Stimulated activated CD8-positive, alpha-beta memory T cell treated with anti-CD3 and anti-CD28 coated beads, Interleukin-7, amount 100 ng/mL, for 48 hours (primary cell): ENCODE results near the gene TUBA4A.
"Not testable (repeated sequence)": the region's sequence is repeated elsewhere in the genome, so short reads cannot be mapped to it uniquely, and the experiment has no call there.

Experiments
- DNase-seq, 2 donors: peaks; one replicate each; pipeline ENCODE4 v3.0.0-alpha.2; 2020; ENCODE audit warnings: low read depth in 1 of 2; ENCODE audit errors: extremely low read depth in 1 of 2

The TUBA4A gene

GRCh38 chr2:219214141-219214540, 39.6 kb downstream of the TUBA4A start:
- DNase-seq: no peak

- DNase-seq: no peak
These were observed 40.1 kb downstream of the TUBA4A start for GRCh38 chr2:219213486-219214071.

GRCh38 chr2:219213026-219213415, 40.7 kb downstream of the TUBA4A start:
- no peak for DNase-seq

GRCh38 chr2:219210886-219211362, 42.8 kb downstream of the TUBA4A start:
- DNase-seq: no peak

GRCh38 chr2:219210196-219210885, 43.4 kb downstream of the TUBA4A start:
- no peak for DNase-seq

- no peak for DNase-seq
These were observed 44.2 kb downstream of the TUBA4A start for GRCh38 chr2:219209236-219210195.

GRCh38 chr2:219207884-219208740, 45.6 kb downstream of the TUBA4A start:
- DNase-seq: no peak

- no peak for DNase-seq
These were observed 46.4 kb downstream of the TUBA4A start for GRCh38 chr2:219207134-219207883.

GRCh38 chr2:219206328-219207133, 47.2 kb downstream of the TUBA4A start, which contains the start of gene ZFAND2B:
Gene ZFAND2B (plus strand): TSS chr2:219206782. CDS start chr2:219206988, 206 bp downstream.
- DNase-seq: peak; percentile 88 to 93

GRCh38 chr2:219205981-219206327, 47.8 kb downstream of the TUBA4A start:
- DNase-seq: no peak

- DNase-seq: no peak
These were observed 48.6 kb downstream of the TUBA4A start for GRCh38 chr2:219205165-219205538.

- no peak for DNase-seq
These were observed 49.1 kb downstream of the TUBA4A start for GRCh38 chr2:219204425-219205164.

- not testable (repeated sequence) for DNase-seq
These were observed 52.4 kb downstream of the TUBA4A start for GRCh38 chr2:219201331-219201730.

- peak in 1 of 2 donors; percentile 27 for DNase-seq
These were observed 53.0 kb downstream of the TUBA4A start for GRCh38 chr2:219200502-219201326.
